Stomach (tissue), 9 donors: ENCODE measurements around the gene ZKSCAN8. TPM values are rescaled to one million over a fixed set of nuclear protein-coding genes. Genes with fewer than 3 reads are reported as not detected.
A peak's percentile ranks its signal among the peaks of the same experiment; 100 is the strongest.
"Not testable (repeated sequence)": the region's sequence is repeated elsewhere in the genome, so short reads cannot be mapped to it uniquely, and the experiment has no call there.

Source experiments
- DNase-seq, 2 donors: peaks; one replicate each; pipeline versions ENCODE4 v3.0.0 to v3.0.0-alpha.2; 2013 to 2019
- H3K27ac ChIP-seq, 5 donors: fragments of 200-600 bp in 4 of 5; sonication (generic) in 4 of 5; one replicate each; pipeline ENCODE4 v1.5.1; 2013 to 2019; ENCODE audit warnings: mild to moderate bottlenecking in 1 of 5, moderate library complexity in 1 of 5
- H3K27me3 ChIP-seq, 3 donors: fragments of 200-600 bp; sonication (generic); one replicate each; pipeline ENCODE4 v1.5.1; 2017 to 2019; ENCODE audit warnings: mixed run types in 1 of 3
- H3K36me3 ChIP-seq, 4 donors: fragments of 200-600 bp; sonication (generic); 1 replicate in 3 of 4; 2 replicates in 1 of 4; pipeline ENCODE4 v1.5.1; 2016 to 2019
- H3K4me1 ChIP-seq, 4 donors: fragments of 200-600 bp; sonication (generic); one replicate each; pipeline ENCODE4 v1.5.1; 2016 to 2019
- H3K4me3 ChIP-seq, 4 donors: fragments of 200-600 bp; sonication (generic) in 3 of 4; one replicate each; pipeline ENCODE4 v1.5.1; 2016 to 2019; ENCODE audit warnings: mild to moderate bottlenecking in 1 of 4
- H3K9me3 ChIP-seq, 4 donors: fragments of 200-600 bp; sonication (generic); one replicate each; pipeline ENCODE4 v1.5.1; 2016 to 2019
- EP300 ChIP-seq: sonication (generic); formaldehyde crosslinking; IDR thresholded peaks from one replicate; pipeline ENCODE4 v1.6.1; 2017; ENCODE audit warnings: antibody characterized with exemption
- POLR2A ChIP-seq, 4 donors: fragments of 450-650 bp; IDR thresholded peaks; one replicate each; pipeline ENCODE4 v1.6.1; 2016; ENCODE audit warnings: antibody characterized with exemption in 4 of 4, control low read depth in 2 of 4, mild to moderate bottlenecking in 1 of 4, moderate library complexity in 1 of 4
- POLR2AphosphoS5 ChIP-seq, 3 donors: sonication (generic); formaldehyde crosslinking; IDR thresholded peaks; one replicate each; pipeline ENCODE4 v1.6.1; 2016; ENCODE audit warnings: antibody characterized with exemption in 3 of 3
- WGBS, 5 donors: extraction: QIAGEN DNeasy Blood & Tissue Kit in 3 of 5; methylation state at CpG; one replicate each; pipeline versions ENCODE4 v1.1.5 to v1.1.7; 2013 to 2018; 5-methylcytosine and 5-hydroxymethylcytosine counted together
- intact Hi-C: fragments of 100-400 bp; cut with DNase I; formaldehyde crosslinking; loops from one replicate; pipeline ENCODE4 v1.15.1; 2023; ENCODE audit warnings: low total_unique reads
- polyA plus RNA-seq, 3 donors: library from polyadenylated mRNA; stranded (reverse); fragments of 200-250 nt; gene quantifications; one replicate each; pipeline ENCODE4 v1.2.3, GENCODE V29; 2013
- total RNA-seq, 5 donors: library from RNA; depleted of rRNA; stranded (reverse); fragments of >200 nt; gene quantifications; one replicate each; pipeline versions ENCODE4 v1.1.0 to v1.2.3, GENCODE V29; 2014 to 2016
- TF ChIP-seq, protein P1 (sequence below), 7 experiments: fragments of 450-650 bp in 4 of 7; fragments of 200-600 bp in 3 of 7; sonication (generic) in 3 of 7; IDR thresholded peaks; one replicate each; pipeline ENCODE4 v1.5.1; 2016 to 2019; ENCODE audit warnings: antibody characterized with exemption in 7 of 7, control low read depth in 2 of 7, mild to moderate bottlenecking in 1 of 7
- donor health status: healthy with polysubstance abuse.
- donor health status: Bipolar disorder and iron deficiency.
- donor health status: healthy.

Gene ZKSCAN8
- total and polyA plus RNA-seq, 8 donors, result 1.8 to 101 (median 8.7) TPM

- intact Hi-C loops, result no loop called here
- no peak for DNase-seq
- H3K4me1 ChIP-seq, result no peaks in the 10 kb centered on the region
- WGBS, 5 donors, result 92 to 95% (median 94%) methylated on average over 2 of the region's 2 CpGs
- H3K27me3 ChIP-seq, result no peaks in the 10 kb centered on the region
- no peak overlapping the region for H3K27ac ChIP-seq
- H3K4me3 ChIP-seq, result no peak overlapping the region
- H3K36me3 ChIP-seq, result peaks cover 0 to 79% (median 54%) of the 10 kb centered on the region in 4 donors
- no peaks in the 10 kb centered on the region for H3K9me3 ChIP-seq
- no peak for TF ChIP-seq EP300
- TF ChIP-seq, protein P1, sequence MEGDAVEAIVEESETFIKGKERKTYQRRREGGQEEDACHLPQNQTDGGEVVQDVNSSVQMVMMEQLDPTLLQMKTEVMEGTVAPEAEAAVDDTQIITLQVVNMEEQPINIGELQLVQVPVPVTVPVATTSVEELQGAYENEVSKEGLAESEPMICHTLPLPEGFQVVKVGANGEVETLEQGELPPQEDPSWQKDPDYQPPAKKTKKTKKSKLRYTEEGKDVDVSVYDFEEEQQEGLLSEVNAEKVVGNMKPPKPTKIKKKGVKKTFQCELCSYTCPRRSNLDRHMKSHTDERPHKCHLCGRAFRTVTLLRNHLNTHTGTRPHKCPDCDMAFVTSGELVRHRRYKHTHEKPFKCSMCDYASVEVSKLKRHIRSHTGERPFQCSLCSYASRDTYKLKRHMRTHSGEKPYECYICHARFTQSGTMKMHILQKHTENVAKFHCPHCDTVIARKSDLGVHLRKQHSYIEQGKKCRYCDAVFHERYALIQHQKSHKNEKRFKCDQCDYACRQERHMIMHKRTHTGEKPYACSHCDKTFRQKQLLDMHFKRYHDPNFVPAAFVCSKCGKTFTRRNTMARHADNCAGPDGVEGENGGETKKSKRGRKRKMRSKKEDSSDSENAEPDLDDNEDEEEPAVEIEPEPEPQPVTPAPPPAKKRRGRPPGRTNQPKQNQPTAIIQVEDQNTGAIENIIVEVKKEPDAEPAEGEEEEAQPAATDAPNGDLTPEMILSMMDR (IDR thresholded peaks at IDR 0.05), result no peak
- no peak for TF ChIP-seq POLR2A (IDR thresholded peaks at IDR 0.05)
- TF ChIP-seq POLR2AphosphoS5 (IDR thresholded peaks at IDR 0.05), result no peak
Measured at GRCh38 chr6:28117386-28118050, 24.2 kb upstream of the ZKSCAN8 start.

- peaks cover 0 to 80% (median 55%) of the 10 kb centered on the region in 4 donors for H3K36me3 ChIP-seq
- 69 to 83% (median 72%) methylated on average over 1 of the region's 1 CpG for WGBS, 5 donors
- no peaks in the 10 kb centered on the region for H3K27me3 ChIP-seq
Measured at GRCh38 chr6:28118217-28118616, 23.5 kb upstream of the ZKSCAN8 start.

GRCh38 chr6:28121876-28122275 lies 19.8 kb upstream of the ZKSCAN8 start:
- intact Hi-C loops, result loop anchor here (10.0 kb wide), 1 partner anchor 103 kb away; the partner anchor contains the start of gene ZSCAN9
- H3K27me3 ChIP-seq, result no peaks in the 10 kb centered on the region
- TF ChIP-seq, protein P1 (IDR thresholded peaks at IDR 0.05), result no peak
- TF ChIP-seq POLR2AphosphoS5 (IDR thresholded peaks at IDR 0.05) (no peak), POLR2A (IDR thresholded peaks at IDR 0.05) (no peak), EP300 (no peak)

More at GRCh38 chr6:28118217-28118616, 23.5 kb upstream of the ZKSCAN8 start:
- H3K27ac ChIP-seq, result no peak overlapping the region
- DNase-seq, result no peak
- H3K4me3 ChIP-seq, result no peak overlapping the region
- TF ChIP-seq POLR2A (IDR thresholded peaks at IDR 0.05), result no peak
- H3K4me1 ChIP-seq, result no peaks in the 10 kb centered on the region
- no peaks in the 10 kb centered on the region for H3K9me3 ChIP-seq
- intact Hi-C loops, result no loop called here

DNA sequence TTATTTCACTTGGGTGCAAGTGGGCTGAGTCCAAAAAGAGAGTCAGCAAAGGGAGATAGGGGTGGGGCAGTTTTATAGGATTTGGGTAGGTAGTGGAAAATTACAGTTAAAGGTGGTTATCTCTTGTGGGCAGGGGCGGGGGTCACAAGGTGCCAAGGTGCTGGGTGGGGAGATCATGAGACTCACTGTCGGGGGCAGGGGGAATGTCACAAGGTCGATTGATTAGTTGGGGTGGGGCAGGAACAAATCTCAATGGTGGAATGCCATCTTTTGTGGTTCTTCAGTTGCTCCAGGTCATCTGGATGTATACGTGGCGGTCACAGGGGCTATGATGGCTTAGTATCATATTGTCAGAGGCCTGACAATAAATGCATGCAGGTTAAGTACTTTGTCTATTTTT lies 19.4 kb upstream of the ZKSCAN8 start:
- Histone ChIP-seq H3K4me1 (peaks cover 7 to 26% (median 21%) of the 10 kb centered on the region in 4 donors), H3K36me3 (peaks cover 0 to 62% (median 44%) of the 10 kb centered on the region in 4 donors)
- WGBS, 5 donors, result 87 to 91% (median 91%) methylated on average over 5 of the region's 5 CpGs
- H3K4me3 ChIP-seq, DNase-seq, H3K9me3 ChIP-seq, H3K27ac ChIP-seq, H3K27me3 ChIP-seq: not testable (repeated sequence)
- intact Hi-C loops, result loop anchor here (10.0 kb wide), 1 partner anchor 103 kb away; the partner anchor contains the start of gene ZSCAN9

More at GRCh38 chr6:28121876-28122275, 19.8 kb upstream of the ZKSCAN8 start:
- Histone ChIP-seq H3K9me3 (no peaks in the 10 kb centered on the region), H3K4me3 (no peak overlapping the region), H3K36me3 (peaks cover 0 to 62% (median 42%) of the 10 kb centered on the region in 4 donors), H3K4me1 (peaks cover 7 to 26% (median 21%) of the 10 kb centered on the region in 4 donors), H3K27ac (no peak overlapping the region)
- 93 to 96% (median 93%) methylated on average over 2 of the region's 2 CpGs for WGBS, 5 donors
- DNase-seq, result no peak

DNA sequence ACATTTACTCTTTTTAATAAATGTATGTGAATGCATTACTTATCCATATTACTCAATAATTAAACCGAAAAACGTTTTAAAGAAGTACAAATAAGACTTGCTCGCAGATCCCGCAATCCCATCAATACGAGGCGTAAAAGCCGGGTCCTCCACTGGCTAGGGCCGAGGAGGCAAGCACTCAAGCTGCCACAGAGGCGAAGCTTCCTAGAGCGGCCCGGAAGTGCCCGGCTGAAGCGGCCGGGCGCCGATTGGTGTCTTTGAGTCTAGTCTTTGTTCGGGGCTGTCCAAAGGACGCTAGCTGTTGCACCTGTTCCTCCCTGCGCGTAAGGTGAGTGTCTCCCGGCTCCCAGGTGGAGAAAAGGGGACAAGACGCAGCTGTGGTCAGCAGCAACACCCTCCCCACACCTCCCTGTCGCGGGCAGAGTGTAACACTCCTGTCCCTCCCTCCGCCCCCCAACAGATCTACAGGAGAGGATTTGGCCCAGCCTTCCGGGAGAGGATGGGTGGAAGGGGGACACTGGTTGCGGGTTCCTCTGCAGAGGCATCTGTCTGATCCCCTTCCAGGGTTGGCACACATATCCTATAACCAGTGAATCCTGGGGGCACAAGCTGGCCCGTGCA lies 17.2 kb upstream of the ZKSCAN8 start, which contains the start of gene ZSCAN16:
ZSCAN16 (plus strand) TSS at position 260 of the 621 bp plus-strand sequence. CDS start 835 bp downstream, outside the sequence.
- Histone ChIP-seq H3K9me3 (no peaks in the 10 kb centered on the region), H3K36me3 (peaks cover 0 to 64% (median 49%) of the 10 kb centered on the region in 4 donors), H3K4me3 (peak within 1 kb of the TSS; percentile 64 to 78 (median 73)), H3K4me1 (peaks cover 7 to 26% (median 21%) of the 10 kb centered on the region in 4 donors), H3K27ac (peak within 1 kb of the TSS; percentile 73 to 82 (median 75)), H3K27me3 (no peaks in the 10 kb centered on the region)
- intact Hi-C loops, result loop anchor here (10.0 kb wide), 1 partner anchor 100 kb away; the partner anchor contains the start of gene ZSCAN9
- peak; percentile 84 to 95 for DNase-seq
- no peak for TF ChIP-seq POLR2A (IDR thresholded peaks at IDR 0.05)
- TF ChIP-seq, protein P1 (IDR thresholded peaks at IDR 0.05), result no peak
- no peak for TF ChIP-seq EP300
- TF ChIP-seq POLR2AphosphoS5 (IDR thresholded peaks at IDR 0.05), result peak in 2 of 3 donors; percentile 54 to 63
- WGBS, 5 donors, result 0% methylated on average over 20 to 28 of the region's 28 CpGs
